ENCODE measurements around the gene SPRED3.

SPRED3 gene

DNA sequence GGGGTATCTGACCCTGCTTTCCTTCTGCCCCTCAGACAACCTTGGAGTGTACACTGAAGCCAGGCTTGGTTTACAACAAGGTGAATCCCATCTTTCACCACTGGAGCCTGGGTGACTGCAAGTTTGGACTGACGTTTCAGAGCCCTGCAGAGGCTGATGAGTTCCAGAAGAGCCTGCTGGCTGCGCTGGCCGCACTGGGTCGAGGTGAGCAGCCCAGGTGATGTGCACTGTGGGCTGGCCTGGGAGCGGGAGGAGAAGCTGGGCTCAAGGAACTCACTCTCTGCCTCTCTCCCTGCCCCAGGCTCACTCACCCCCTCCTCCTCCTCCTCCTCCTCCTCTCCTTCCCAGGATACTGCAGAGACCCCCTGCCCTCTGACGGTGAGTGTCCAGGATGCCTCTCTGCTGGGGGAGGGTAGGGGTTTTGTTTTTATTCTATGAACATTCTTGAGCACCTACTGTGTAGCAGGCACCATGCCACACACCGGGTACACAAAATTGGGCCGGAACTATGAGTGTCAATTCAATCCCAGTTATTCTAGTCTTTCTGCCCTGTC lies 3.5 kb downstream of the SPRED3 start:
- Histone ChIP-seq H3K9ac (no peak overlapping the region), H3K4me3 (no peak overlapping the region), H3K27me3 (peaks cover 85 to 100% (median 100%) of the 10 kb centered on the region in 11 experiments), H3K27ac (no peak overlapping the region), H3K36me3 (peaks cover 0 to 14% (median 0%) of the 10 kb centered on the region in 11 experiments; a peak in 2 of 22 replicates), H3K9me3 (replicated peaks in 1 of 11) (peaks cover 0 to 18% (median 5%) of the 10 kb centered on the region in 11 experiments; a peak in 12 of 22 replicates), H3K4me2 (no peak overlapping the region), H3K4me1 (peaks cover 13 to 26% (median 17%) of the 10 kb centered on the region in 10 experiments), H4K20me1 (peaks cover 1 to 41% (median 19%) of the 10 kb centered on the region in 11 experiments; a peak in 20 of 22 replicates)
- TF ChIP-seq Cebpa-rat (IDR thresholded peaks at IDR 0.05): no peak

DNA sequence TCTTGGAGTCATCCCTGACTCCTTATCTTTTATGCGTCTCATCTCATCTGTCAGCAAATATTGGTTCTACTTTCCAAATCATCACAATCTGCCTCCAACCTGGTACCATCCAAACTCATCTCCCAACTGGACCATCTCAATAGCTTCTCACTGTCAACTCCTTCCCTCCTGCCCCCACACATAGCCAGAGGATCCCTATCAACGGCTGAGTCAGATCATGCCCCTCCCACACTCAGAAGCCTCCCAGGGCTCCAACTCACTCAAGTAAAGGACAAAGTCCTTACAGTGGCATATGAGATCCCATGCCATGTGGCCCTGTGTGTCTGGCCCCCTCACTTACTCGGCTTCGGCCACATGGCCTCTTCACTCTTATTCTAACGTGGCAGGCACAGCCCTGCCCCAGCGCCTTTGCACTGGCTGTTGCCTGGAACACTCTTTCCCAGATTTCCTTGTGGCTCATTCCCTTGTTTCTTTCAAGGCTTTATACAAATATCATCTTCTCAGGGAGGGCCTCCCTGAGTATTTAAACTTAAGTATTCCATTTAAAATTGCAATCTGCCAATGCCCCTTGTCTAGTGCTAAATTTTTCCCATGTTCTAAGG lies 4.3 kb downstream of the SPRED3 start:
- peaks cover 7 to 18% (median 11%) of the 10 kb centered on the region in 10 experiments; a peak in 18 of 20 replicates for H3K4me1 ChIP-seq
- H3K9me3 ChIP-seq (replicated peaks in 1 of 11): peaks cover 0 to 18% (median 5%) of the 10 kb centered on the region in 11 experiments; a peak in 12 of 22 replicates
- peaks cover 0 to 33% (median 13%) of the 10 kb centered on the region in 11 experiments; a peak in 15 of 22 replicates for H4K20me1 ChIP-seq
- peaks cover 0 to 14% (median 0%) of the 10 kb centered on the region in 11 experiments; a peak in 2 of 22 replicates for H3K36me3 ChIP-seq
- H3K4me3 ChIP-seq: no peak overlapping the region
- TF ChIP-seq Cebpa-rat (IDR thresholded peaks at IDR 0.05): no peak
- H3K9ac ChIP-seq: no peak overlapping the region
- peaks cover 92 to 100% (median 100%) of the 10 kb centered on the region in 11 experiments for H3K27me3 ChIP-seq
- 0 out of 22 replicates have a peak overlapping the region, but pooled peaks of 1 of the 11 experiments have one; percentile 4 for H3K4me2 ChIP-seq
- no peak overlapping the region for H3K27ac ChIP-seq

DNA sequence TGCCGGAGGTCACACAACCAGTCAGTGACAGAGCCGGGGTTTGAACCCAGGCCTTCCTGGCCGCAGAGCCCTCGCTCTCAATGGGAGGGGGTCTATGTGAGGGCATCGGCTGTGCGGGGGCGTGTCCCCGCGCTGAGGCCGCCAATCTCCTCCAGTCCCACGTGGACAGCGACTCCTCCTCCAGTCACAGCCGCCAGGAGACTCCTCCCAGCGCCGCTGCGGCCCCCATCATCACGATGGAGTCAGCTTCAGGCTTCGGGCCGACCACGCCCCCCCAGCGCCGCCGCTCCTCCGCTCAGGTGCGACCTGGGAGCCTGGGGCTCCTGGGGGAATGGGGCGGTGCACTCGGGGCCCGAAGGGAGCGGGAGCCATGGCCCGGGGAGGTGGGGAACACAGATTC lies 6.0 kb downstream of the SPRED3 start:
- Histone ChIP-seq H3K9me3 (replicated peaks in 1 of 11) (peaks cover 0 to 18% (median 5%) of the 10 kb centered on the region in 11 experiments; a peak in 12 of 22 replicates), H3K27me3 (peaks cover 80 to 100% (median 92%) of the 10 kb centered on the region in 11 experiments)

GRCh38 chr19:38395381-38396114 lies 7.1 kb downstream of the SPRED3 start:
- Histone ChIP-seq H3K4me2 (peak overlapping the region in 9 of 11 experiments; percentile 25 to 54 (median 37); a peak in 13 of 22 replicates), H3K4me3 (peak overlapping the region in 3 of 10 experiments; percentile 18 to 46 (median 21); a peak in 4 of 20 replicates), H3K27ac (no peak overlapping the region), H3K4me1 (peaks cover 0 to 5% (median 2%) of the 10 kb centered on the region in 10 experiments; a peak in 4 of 20 replicates), H3K9me3 (replicated peaks in 1 of 11) (peaks cover 0 to 18% (median 5%) of the 10 kb centered on the region in 11 experiments; a peak in 12 of 22 replicates), H3K27me3 (peaks cover 75 to 97% (median 81%) of the 10 kb centered on the region in 11 experiments), H3K9ac (no peak overlapping the region), H4K20me1 (peaks cover 0 to 22% (median 6%) of the 10 kb centered on the region in 11 experiments; a peak in 8 of 22 replicates), H3K36me3 (peaks cover 0 to 14% (median 0%) of the 10 kb centered on the region in 11 experiments; a peak in 2 of 22 replicates)
- no peak for TF ChIP-seq Cebpa-rat (IDR thresholded peaks at IDR 0.05)

More for the DNA sequence above, 6.0 kb downstream of the SPRED3 start:
- Histone ChIP-seq H3K36me3 (peaks cover 0 to 14% (median 0%) of the 10 kb centered on the region in 11 experiments; a peak in 2 of 22 replicates), H3K4me2 (no peak overlapping the region), H4K20me1 (peaks cover 0 to 22% (median 6%) of the 10 kb centered on the region in 11 experiments; a peak in 8 of 22 replicates), H3K27ac (no peak overlapping the region), H3K9ac (no peak overlapping the region), H3K4me1 (peaks cover 0 to 5% (median 2%) of the 10 kb centered on the region in 10 experiments; a peak in 5 of 20 replicates), H3K4me3 (no peak overlapping the region)
- TF ChIP-seq Cebpa-rat (IDR thresholded peaks at IDR 0.05): no peak

DNA sequence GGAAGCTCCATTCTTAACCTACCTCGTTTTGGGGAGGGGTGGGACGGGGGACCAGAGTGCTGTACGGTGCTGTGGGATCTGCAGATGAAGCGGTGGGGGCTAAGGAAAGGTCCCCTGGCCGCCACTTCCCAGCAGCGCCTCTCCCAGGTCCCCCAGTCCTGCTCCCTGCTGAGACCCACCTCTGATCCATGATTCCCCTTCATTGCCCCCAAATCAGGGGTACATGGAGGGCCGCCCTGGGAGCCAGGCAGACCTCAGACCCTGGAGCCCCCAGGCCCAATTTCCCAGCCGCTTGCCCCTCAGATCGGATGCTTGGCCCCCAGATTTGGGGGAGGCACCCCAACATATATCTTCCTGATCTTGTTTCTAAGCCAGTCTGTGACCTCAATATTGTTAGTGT lies 10.6 kb downstream of the SPRED3 start:
- Histone ChIP-seq H3K4me2 (no peak overlapping the region), H3K9ac (no peak overlapping the region), H3K27me3 (peaks cover 40 to 62% (median 46%) of the 10 kb centered on the region in 11 experiments), H3K9me3 (replicated peaks in 1 of 11) (peaks cover 0 to 18% (median 5%) of the 10 kb centered on the region in 11 experiments; a peak in 12 of 22 replicates), H4K20me1 (peaks cover 0 to 12% (median 0%) of the 10 kb centered on the region in 11 experiments; a peak in 4 of 22 replicates), H3K4me3 (no peak overlapping the region), H3K36me3 (peaks cover 0 to 5% (median 0%) of the 10 kb centered on the region in 11 experiments; a peak in 2 of 22 replicates), H3K4me1 (peaks cover 4 to 16% (median 11%) of the 10 kb centered on the region in 10 experiments; a peak in 17 of 20 replicates), H3K27ac (no peak overlapping the region)
- no peak for TF ChIP-seq Cebpa-rat (IDR thresholded peaks at IDR 0.05)

DNA sequence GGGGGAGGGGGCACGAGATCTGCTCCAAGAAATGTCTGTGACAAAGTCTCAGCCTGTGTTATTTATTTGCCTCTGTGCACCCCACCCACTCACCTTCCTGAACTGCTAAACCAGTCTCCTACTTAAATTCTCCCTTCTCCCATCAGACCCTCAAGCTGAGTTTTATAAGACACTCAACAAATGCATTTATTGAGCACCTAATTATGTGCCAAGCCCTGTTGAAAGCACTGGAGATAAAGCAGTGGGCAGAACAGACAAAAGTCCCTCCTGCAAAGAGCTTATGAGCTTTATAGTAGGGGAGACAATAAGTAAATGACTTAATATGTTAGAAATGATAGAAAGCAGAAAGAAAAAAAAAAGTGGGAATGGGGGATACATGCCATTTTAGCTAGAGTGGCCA lies 11.0 kb downstream of the SPRED3 start:
- Histone ChIP-seq H3K4me3 (no peak overlapping the region), H3K9ac (no peak overlapping the region), H3K27me3 (peaks cover 35 to 57% (median 42%) of the 10 kb centered on the region in 11 experiments), H3K4me2 (no peak overlapping the region), H3K27ac (no peak overlapping the region), H3K9me3 (replicated peaks in 1 of 11) (peaks cover 0 to 18% (median 5%) of the 10 kb centered on the region in 11 experiments; a peak in 12 of 22 replicates), H3K4me1 (peaks cover 8 to 18% (median 15%) of the 10 kb centered on the region in 10 experiments; a peak in 17 of 20 replicates), H3K36me3 (peaks cover 0 to 5% (median 0%) of the 10 kb centered on the region in 11 experiments; a peak in 1 of 22 replicates), H4K20me1 (peaks cover 0 to 8% (median 0%) of the 10 kb centered on the region in 11 experiments; a peak in 4 of 22 replicates)
- TF ChIP-seq Cebpa-rat (IDR thresholded peaks at IDR 0.05): no peak

GRCh38 chr19:38400361-38400760 lies 11.9 kb downstream of the SPRED3 start:
- Histone ChIP-seq H3K4me3 (no peak overlapping the region), H3K27ac (no peak overlapping the region), H3K4me2 (no peak overlapping the region), H4K20me1 (peaks cover 0 to 9% (median 0%) of the 10 kb centered on the region in 11 experiments; a peak in 4 of 22 replicates), H3K27me3 (peaks cover 27 to 49% (median 33%) of the 10 kb centered on the region in 11 experiments), H3K9ac (no peak overlapping the region), H3K36me3 (peaks cover 0 to 11% (median 2%) of the 10 kb centered on the region in 11 experiments; a peak in 7 of 22 replicates), H3K4me1 (peaks cover 8 to 18% (median 16%) of the 10 kb centered on the region in 10 experiments; a peak in 17 of 20 replicates), H3K9me3 (replicated peaks in 1 of 11) (peaks cover 0 to 10% (median 5%) of the 10 kb centered on the region in 11 experiments; a peak in 9 of 22 replicates)
- no peak for TF ChIP-seq Cebpa-rat (IDR thresholded peaks at IDR 0.05)

GRCh38 chr19:38401148-38401547 lies 12.7 kb downstream of the SPRED3 start:
- Histone ChIP-seq H3K36me3 (peaks cover 0 to 13% (median 4%) of the 10 kb centered on the region in 11 experiments; a peak in 13 of 22 replicates), H3K4me2 (no peak overlapping the region), H3K4me1 (peaks cover 8 to 17% (median 13%) of the 10 kb centered on the region in 10 experiments; a peak in 17 of 20 replicates), H3K27me3 (peaks cover 19 to 41% (median 25%) of the 10 kb centered on the region in 11 experiments), H4K20me1 (peaks cover 0 to 10% (median 0%) of the 10 kb centered on the region in 11 experiments; a peak in 4 of 22 replicates), H3K9ac (no peak overlapping the region), H3K4me3 (no peak overlapping the region), H3K9me3 (replicated peaks in 1 of 11) (peaks cover 0 to 5% (median 0%) of the 10 kb centered on the region in 11 experiments; a peak in 4 of 22 replicates), H3K27ac (no peak overlapping the region)
- no peak for TF ChIP-seq Cebpa-rat (IDR thresholded peaks at IDR 0.05)
